GM12891 (cell line): Measurements from ENCODE around the gene UBE2E1.

Source experiments
- PAX5 ChIP-seq: IDR thresholded peaks from 2 replicates; pipeline ENCODE4 v1.6.1; 2011; ENCODE audit warnings: low read length, moderate library complexity, mild to moderate bottlenecking; ENCODE audit not compliant: insufficient read depth, severe bottlenecking
- POLR2A ChIP-seq: IDR thresholded peaks from 2 replicates; pipeline ENCODE4 v1.6.1; 2011; ENCODE audit warnings: low read depth, low read length, control low read depth
- POLR2AphosphoS5 ChIP-seq: IDR thresholded peaks from 2 replicates; pipeline ENCODE4 v1.6.1; 2011; ENCODE audit warnings: low read depth, low read length, control low read depth
- POU2F2 ChIP-seq: IDR thresholded peaks from 2 replicates; pipeline ENCODE4 v1.6.1; 2011; ENCODE audit warnings: low read depth, mild to moderate bottlenecking, control low read depth, low read length, moderate library complexity
- TAF1 ChIP-seq: IDR thresholded peaks from 2 replicates; pipeline ENCODE4 v1.6.1; 2011; ENCODE audit warnings: low read depth, low read length, control low read depth

- TF ChIP-seq TAF1 (no peak), POLR2A (no peak), PAX5 (no peak), POLR2AphosphoS5 (no peak), POU2F2 (no peak)
Observed at GRCh38 chr3:23811185-23811527, 5.4 kb downstream of the UBE2E1 start.
